Measurements from ENCODE around the gene ZNF420.
A peak's percentile ranks its signal among the peaks of the same experiment; 100 is the strongest.
"Not testable (repeated sequence)": the region's sequence is repeated elsewhere in the genome, so short reads cannot be mapped to it uniquely, and the experiment has no call there.

Gene ZNF420

GRCh38 chr19:37077934-37078716 lies at the start of gene ZNF420:
Gene ZNF420 (plus strand): TSS chr19:37078433. CDS start chr19:37089119, 10,686 bp downstream.
- DNase-seq: peak; percentile 41 to 97 (median 90)

GRCh38 chr19:37045140-37045539 lies 33.1 kb upstream of the ZNF420 start:
- no peak for DNase-seq

- no peak for DNase-seq
Observed at GRCh38 chr19:37055330-37055729, 22.9 kb upstream of the ZNF420 start.

- no peak for DNase-seq
Observed at GRCh38 chr19:37056776-37057175, 21.5 kb upstream of the ZNF420 start.

- DNase-seq: no peak
Observed at GRCh38 chr19:37059142-37059541, 19.1 kb upstream of the ZNF420 start.

GRCh38 chr19:37064886-37065285 lies 13.3 kb upstream of the ZNF420 start:
- DNase-seq: not testable (repeated sequence)

GRCh38 chr19:37074111-37074510 lies 4.1 kb upstream of the ZNF420 start:
- DNase-seq: no peak

GRCh38 chr19:37074819-37075362 lies 3.3 kb upstream of the ZNF420 start:
- DNase-seq: no peak

GRCh38 chr19:37076524-37076923 lies 1.7 kb upstream of the ZNF420 start:
- not testable (repeated sequence) for DNase-seq

GRCh38 chr19:37077501-37077933 lies 716 bp upstream of the ZNF420 start:
- no peak for DNase-seq

- DNase-seq: no peak
Observed at GRCh38 chr19:37078717-37079032, 442 bp downstream of the ZNF420 start.

- no peak for DNase-seq
Observed at GRCh38 chr19:37079238-37079637, 1.0 kb downstream of the ZNF420 start.

GRCh38 chr19:37082307-37082706 lies 4.1 kb downstream of the ZNF420 start:
- DNase-seq: no peak

- no peak for DNase-seq
Observed at GRCh38 chr19:37087110-37087509, 8.9 kb downstream of the ZNF420 start.

GRCh38 chr19:37095859-37096258 lies 17.6 kb downstream of the ZNF420 start:
- no peak for DNase-seq

GRCh38 chr19:37098570-37098969 lies 20.3 kb downstream of the ZNF420 start:
- no peak for DNase-seq

GRCh38 chr19:37104135-37104534 lies 25.9 kb downstream of the ZNF420 start:
- not testable (repeated sequence) for DNase-seq

- not testable (repeated sequence) for DNase-seq
Observed at GRCh38 chr19:37111753-37112152, 33.5 kb downstream of the ZNF420 start.

GRCh38 chr19:37114001-37114400 lies 35.8 kb downstream of the ZNF420 start:
- DNase-seq: no peak

GRCh38 chr19:37122093-37122492 lies 43.9 kb downstream of the ZNF420 start:
- DNase-seq: not testable (repeated sequence)

GRCh38 chr19:37127999-37128820 lies 50.0 kb downstream of the ZNF420 start:
- DNase-seq: no peak

- DNase-seq: no peak
Observed at GRCh38 chr19:37128821-37129177, 50.6 kb downstream of the ZNF420 start.

GRCh38 chr19:37136111-37136510 lies 57.9 kb downstream of the ZNF420 start:
- no peak for DNase-seq
